Measurements from ENCODE around the gene PTPN3. TPM values are rescaled to one million over a fixed set of nuclear protein-coding genes. Genes with fewer than 3 reads are reported as not detected.

Gene PTPN3
- polyA plus RNA-seq, 3 donors: not detected

DNA sequence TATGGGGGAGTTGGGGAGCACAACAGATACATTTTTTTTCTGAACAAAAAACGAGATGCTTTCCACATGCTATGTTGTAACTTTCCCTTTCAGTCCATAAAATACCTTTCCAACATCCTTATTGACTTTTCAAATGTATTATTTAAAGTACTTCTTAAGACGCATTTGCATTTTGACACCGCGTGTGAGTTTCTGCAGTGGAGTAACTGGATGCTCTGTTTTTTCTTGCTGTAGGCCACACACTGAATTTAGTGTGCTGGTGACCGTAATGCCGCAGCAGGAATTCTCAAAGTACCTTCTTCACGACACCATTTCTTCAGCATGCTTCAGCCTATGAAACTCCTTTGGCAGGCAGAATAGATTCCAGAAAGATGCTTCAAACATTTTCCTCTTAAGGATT is 163.0 kb downstream of the PTPN3 start:
- Mint-ChIP-seq H3K4me1 (no peaks in the 10 kb centered on the region), H3K27me3 (ENCODE audit: low read depth in 3 of 3) (peaks cover 14 to 23% (median 21%) of the 10 kb centered on the region in 3 donors), H3K4me3 (no peak overlapping the region), H3K36me3 (no peaks in the 10 kb centered on the region), H3K27ac (no peak overlapping the region), H3K9me3 (peaks cover 0 to 2% (median 0%) of the 10 kb centered on the region in 7 donors)
- Histone ChIP-seq H3K4me1 (ENCODE audit: control insufficient read depth in 1 of 2, insufficient read depth in 2 of 2, low read length in 2 of 2) (no peaks in the 10 kb centered on the region), H3K36me3 (replicated peaks in 1 of 2; ENCODE audit: control insufficient read depth in 1 of 2, insufficient read depth in 2 of 2, low read length in 2 of 2) (no peaks in the 10 kb centered on the region), H3K27ac (ENCODE audit: low read depth in 1 of 2, low read length in 2 of 2) (no peak overlapping the region), H3K9ac (ENCODE audit: insufficient read depth, low read length, poor library complexity, severe bottlenecking) (no peak overlapping the region), H2AFZ (ENCODE audit: insufficient read depth, low read depth, low read length, poor library complexity, severe bottlenecking) (no peak overlapping the region), H3K27me3 (ENCODE audit: control insufficient read depth in 2 of 2, insufficient read depth in 2 of 2, low read length in 2 of 2) (no peaks in the 10 kb centered on the region), H3K4me3 (replicated peaks in 1 of 3; ENCODE audit: low read depth in 2 of 3, low read length in 3 of 3) (no peak overlapping the region), H3K79me2 (ENCODE audit: insufficient read depth, low read length) (no peaks in the 10 kb centered on the region), H4K20me1 (ENCODE audit: insufficient read depth, low read length) (no peaks in the 10 kb centered on the region), H3K9me3 (replicated peaks in 1 of 2; ENCODE audit: control insufficient read depth in 1 of 2, insufficient read depth in 1 of 2, low read length in 2 of 2) (no peaks in the 10 kb centered on the region), H3K4me2 (replicated peaks; ENCODE audit: extremely low read depth, low read length, poor library complexity, severe bottlenecking) (no peak overlapping the region)
- WGBS (ENCODE audit: insufficient coverage): 100% methylated on average over 3 of the region's 7 CpGs
- TF ChIP-seq, protein P1, sequence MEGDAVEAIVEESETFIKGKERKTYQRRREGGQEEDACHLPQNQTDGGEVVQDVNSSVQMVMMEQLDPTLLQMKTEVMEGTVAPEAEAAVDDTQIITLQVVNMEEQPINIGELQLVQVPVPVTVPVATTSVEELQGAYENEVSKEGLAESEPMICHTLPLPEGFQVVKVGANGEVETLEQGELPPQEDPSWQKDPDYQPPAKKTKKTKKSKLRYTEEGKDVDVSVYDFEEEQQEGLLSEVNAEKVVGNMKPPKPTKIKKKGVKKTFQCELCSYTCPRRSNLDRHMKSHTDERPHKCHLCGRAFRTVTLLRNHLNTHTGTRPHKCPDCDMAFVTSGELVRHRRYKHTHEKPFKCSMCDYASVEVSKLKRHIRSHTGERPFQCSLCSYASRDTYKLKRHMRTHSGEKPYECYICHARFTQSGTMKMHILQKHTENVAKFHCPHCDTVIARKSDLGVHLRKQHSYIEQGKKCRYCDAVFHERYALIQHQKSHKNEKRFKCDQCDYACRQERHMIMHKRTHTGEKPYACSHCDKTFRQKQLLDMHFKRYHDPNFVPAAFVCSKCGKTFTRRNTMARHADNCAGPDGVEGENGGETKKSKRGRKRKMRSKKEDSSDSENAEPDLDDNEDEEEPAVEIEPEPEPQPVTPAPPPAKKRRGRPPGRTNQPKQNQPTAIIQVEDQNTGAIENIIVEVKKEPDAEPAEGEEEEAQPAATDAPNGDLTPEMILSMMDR (IDR thresholded peaks at IDR 0.05): no peak
- intact Hi-C loops (cut with micrococcal nuclease): no loop called here
- DNase-seq: no peak

DNA sequence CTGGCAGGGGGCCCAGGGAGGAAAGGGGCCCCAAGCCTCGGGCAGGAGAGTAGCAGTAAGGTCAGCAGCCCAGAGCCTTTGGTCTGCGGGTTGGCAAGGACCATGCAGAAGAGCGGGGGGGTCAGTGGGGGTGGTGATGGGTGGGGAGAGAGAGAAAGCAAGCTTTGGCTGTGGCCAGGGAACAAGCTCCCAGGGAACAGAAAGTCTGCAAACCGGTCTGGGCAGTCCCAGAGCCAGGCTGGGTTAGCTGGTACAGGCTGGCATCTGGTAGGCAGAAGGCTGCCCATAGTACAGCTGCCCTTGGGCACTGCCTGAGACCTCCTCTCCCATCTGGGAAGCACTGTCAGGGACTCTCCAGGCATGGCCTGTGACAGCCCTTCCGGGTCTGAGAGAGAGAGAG is 166.8 kb downstream of the PTPN3 start:
- no peaks in the 10 kb centered on the region for H3K79me2 ChIP-seq (ENCODE audit: insufficient read depth, low read length)
- no peak overlapping the region for H3K4me3 ChIP-seq (replicated peaks in 1 of 3; ENCODE audit: low read depth in 2 of 3, low read length in 3 of 3)
- no peak overlapping the region for H3K4me2 ChIP-seq (replicated peaks; ENCODE audit: extremely low read depth, low read length, poor library complexity, severe bottlenecking)
- intact Hi-C loops (cut with micrococcal nuclease): no loop called here
- Mint-ChIP-seq H3K27me3 (ENCODE audit: low read depth in 3 of 3) (peaks cover 20 to 31% (median 30%) of the 10 kb centered on the region in 3 donors), H3K4me1 (no peaks in the 10 kb centered on the region), H3K36me3 (no peaks in the 10 kb centered on the region), H3K9me3 (peaks cover 0 to 4% (median 0%) of the 10 kb centered on the region in 7 donors), H3K4me3 (no peak overlapping the region), H3K27ac (no peak overlapping the region)
- no peaks in the 10 kb centered on the region for H4K20me1 ChIP-seq (ENCODE audit: insufficient read depth, low read length)
- no peak for DNase-seq
- no peaks in the 10 kb centered on the region for H3K9me3 ChIP-seq (replicated peaks in 1 of 2; ENCODE audit: control insufficient read depth in 1 of 2, insufficient read depth in 1 of 2, low read length in 2 of 2)
- no peak overlapping the region for H3K9ac ChIP-seq (ENCODE audit: insufficient read depth, low read length, poor library complexity, severe bottlenecking)
- TF ChIP-seq, protein P1 (IDR thresholded peaks at IDR 0.05): no peak
- H3K27ac ChIP-seq (ENCODE audit: low read depth in 1 of 2, low read length in 2 of 2): no peak overlapping the region
- peaks cover 0 to 6% of the 10 kb centered on the region in 2 donors for H3K27me3 ChIP-seq (ENCODE audit: control insufficient read depth in 2 of 2, insufficient read depth in 2 of 2, low read length in 2 of 2)
- H2AFZ ChIP-seq (ENCODE audit: insufficient read depth, low read depth, low read length, poor library complexity, severe bottlenecking): no peak overlapping the region
- H3K4me1 ChIP-seq (ENCODE audit: control insufficient read depth in 1 of 2, insufficient read depth in 2 of 2, low read length in 2 of 2): no peaks in the 10 kb centered on the region
- WGBS (ENCODE audit: insufficient coverage): 67% methylated on average over 4 of the region's 5 CpGs
- no peaks in the 10 kb centered on the region for H3K36me3 ChIP-seq (replicated peaks in 1 of 2; ENCODE audit: control insufficient read depth in 1 of 2, insufficient read depth in 2 of 2, low read length in 2 of 2)

All from CD14-positive monocyte (primary cell).